Loucy (cell line): ENCODE data around the gene ELMO1.

ENCODE experiments used
- EZH2phosphoT487 ChIP-seq: fragments of 200-600 bp; IDR thresholded peaks from 2 replicates; pipeline ENCODE4 v1.6.1; 2018; ENCODE audit warnings: antibody characterized with exemption, mild to moderate bottlenecking, moderate library complexity, borderline replicate concordance
- TF ChIP-seq, protein P1 (sequence below): fragments of 200-600 bp; sonication (generic); conservative IDR thresholded peaks from 2 replicates; pipeline ENCODE4 v1.5.1; 2014; ENCODE audit warnings: mild to moderate bottlenecking, antibody characterized with exemption, low read length

DNA sequence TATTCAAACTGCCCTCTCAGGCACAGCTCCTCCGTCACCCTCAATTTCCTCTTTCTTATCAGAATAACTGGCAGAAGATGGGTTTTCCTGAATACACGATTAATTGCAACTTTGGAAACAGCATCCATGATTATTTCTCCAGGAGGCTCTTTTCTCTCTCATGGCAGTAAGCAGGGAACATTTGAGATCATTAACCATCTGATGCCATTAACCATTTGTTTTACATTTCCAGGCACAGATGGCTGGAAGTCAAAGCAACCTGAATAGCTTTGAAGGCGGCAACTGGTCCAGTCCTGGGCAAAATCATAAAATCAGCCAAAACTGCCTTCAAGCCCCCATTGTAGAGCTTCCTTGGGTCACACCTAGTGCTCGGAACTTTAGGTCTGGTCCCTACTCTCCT is 434.9 kb downstream of the ELMO1 start:
- TF ChIP-seq, protein P1, sequence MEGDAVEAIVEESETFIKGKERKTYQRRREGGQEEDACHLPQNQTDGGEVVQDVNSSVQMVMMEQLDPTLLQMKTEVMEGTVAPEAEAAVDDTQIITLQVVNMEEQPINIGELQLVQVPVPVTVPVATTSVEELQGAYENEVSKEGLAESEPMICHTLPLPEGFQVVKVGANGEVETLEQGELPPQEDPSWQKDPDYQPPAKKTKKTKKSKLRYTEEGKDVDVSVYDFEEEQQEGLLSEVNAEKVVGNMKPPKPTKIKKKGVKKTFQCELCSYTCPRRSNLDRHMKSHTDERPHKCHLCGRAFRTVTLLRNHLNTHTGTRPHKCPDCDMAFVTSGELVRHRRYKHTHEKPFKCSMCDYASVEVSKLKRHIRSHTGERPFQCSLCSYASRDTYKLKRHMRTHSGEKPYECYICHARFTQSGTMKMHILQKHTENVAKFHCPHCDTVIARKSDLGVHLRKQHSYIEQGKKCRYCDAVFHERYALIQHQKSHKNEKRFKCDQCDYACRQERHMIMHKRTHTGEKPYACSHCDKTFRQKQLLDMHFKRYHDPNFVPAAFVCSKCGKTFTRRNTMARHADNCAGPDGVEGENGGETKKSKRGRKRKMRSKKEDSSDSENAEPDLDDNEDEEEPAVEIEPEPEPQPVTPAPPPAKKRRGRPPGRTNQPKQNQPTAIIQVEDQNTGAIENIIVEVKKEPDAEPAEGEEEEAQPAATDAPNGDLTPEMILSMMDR: no peak
- TF ChIP-seq EZH2phosphoT487: no peak
